GM10266 (cell line): ENCODE results near the gene GRIN2A.

Experiments
- DNase-seq: peaks from one replicate; pipeline ENCODE4 v3.0.0; 2012; ENCODE audit errors: extremely low spot score
- CTCF ChIP-seq: IDR thresholded peaks from 2 replicates; pipeline ENCODE4 v1.5.1; 2012; ENCODE audit warnings: mild to moderate bottlenecking, low read depth; ENCODE audit not compliant: control insufficient read depth, insufficient read depth; ENCODE audit errors: missing control alignments

The GRIN2A gene

DNA sequence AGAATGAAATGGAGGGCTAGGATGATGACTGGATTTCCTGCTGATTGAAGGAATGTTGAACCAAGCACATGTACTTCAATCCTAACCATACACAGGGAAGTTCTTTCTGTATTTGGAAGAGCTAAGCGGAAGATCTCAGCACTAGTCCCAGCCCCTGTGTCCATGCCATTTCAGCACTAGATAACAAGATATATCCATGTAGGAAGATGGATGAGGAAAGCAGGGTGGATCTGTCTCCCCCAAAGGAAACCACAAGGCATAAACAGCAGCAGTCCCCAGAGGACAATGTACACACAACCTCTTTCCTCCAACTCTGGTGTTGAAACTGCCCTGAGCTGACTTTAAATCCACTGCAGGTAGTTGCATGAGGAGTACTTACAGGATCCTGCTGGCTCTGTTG is 75.1 kb downstream of the GRIN2A start:
- no peak for DNase-seq
- TF ChIP-seq CTCF = no peak

DNA sequence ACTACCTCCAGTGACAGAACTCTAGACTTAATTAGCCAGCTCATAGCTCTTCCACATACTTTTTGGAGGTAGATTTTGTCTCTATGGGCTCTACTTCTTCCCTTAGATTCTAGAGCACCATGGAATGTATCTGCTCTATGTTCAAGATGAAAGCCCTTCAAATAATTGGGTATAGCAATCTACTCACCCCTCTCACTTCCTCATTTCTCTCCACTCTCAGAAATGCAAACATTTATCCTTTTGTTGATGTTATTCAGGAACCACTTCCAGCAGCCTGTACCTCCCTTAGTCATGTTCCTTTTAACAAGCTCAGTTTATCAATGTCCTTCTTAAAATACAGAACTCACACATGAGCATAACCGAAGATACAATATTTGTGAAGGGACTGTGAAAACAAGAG is 78.5 kb downstream of the GRIN2A start:
- TF ChIP-seq CTCF = no peak
- no peak for DNase-seq

DNA sequence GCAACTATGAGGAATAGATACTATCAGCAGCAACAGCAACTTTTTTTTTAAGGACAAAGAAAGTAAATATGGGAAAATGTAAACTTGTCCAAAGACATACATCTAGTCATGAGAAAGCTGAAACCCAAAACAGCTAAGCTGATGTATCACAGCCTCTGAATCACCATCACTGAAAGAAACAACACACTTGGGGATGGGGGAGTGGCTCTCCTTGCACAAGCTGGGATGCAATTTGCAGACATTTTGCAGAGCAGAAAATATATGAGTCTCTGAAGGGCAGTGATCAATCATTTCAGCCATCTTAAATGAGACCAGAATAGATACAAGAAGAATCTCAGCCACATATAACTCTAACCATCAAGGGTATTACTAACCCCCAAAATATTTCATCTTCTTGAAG is 79.1 kb downstream of the GRIN2A start:
- TF ChIP-seq CTCF = no peak

DNA sequence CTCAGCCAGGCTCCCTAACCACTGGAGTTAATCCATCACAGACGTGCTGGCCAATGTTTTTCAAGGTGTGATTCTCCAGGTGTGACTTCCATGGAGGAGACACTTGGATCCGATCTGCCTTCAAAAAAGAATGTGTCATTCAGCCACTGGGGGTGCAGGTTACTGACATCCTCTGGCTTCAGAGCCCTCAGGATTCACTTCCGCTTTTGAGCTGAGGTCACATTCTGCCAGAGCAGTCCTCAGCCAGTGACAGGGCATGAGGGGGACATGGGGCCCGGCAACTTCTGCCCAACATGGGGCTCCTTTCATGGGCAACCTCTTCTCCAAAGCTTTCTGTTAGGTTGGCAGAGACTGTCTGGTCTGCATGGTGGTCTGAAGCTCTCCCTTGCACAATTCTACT is 81.4 kb downstream of the GRIN2A start:
- no peak for DNase-seq
- no peak for TF ChIP-seq CTCF

More for the DNA sequence above, 79.1 kb downstream of the GRIN2A start:
- DNase-seq = no peak

- no peak for TF ChIP-seq CTCF
- DNase-seq = no peak
Observed at GRCh38 chr16:10098991-10099390, 83.2 kb downstream of the GRIN2A start.

DNA sequence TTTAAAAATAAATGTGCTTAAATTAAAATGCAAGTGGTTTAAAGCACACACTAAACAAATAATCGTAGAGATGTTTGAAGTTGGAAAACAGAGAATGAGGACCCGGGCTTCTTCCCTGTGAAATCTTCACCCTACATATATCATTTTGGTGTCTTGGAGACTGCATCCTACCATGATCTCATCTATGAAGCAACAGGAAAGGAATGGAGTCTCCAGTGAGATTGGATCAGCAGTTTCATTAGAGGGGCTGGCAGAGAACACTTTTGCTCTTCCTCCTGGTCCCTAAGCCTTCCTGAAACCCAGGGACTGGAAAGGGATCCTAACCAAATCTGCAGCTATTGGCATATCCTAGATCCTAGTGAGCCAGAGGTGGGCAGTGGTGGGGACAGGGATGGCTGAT is 85.0 kb downstream of the GRIN2A start:
- DNase-seq = no peak

GRCh38 chr16:10093576-10093975 is 88.7 kb downstream of the GRIN2A start:
- no peak for DNase-seq

More for the DNA sequence above, 85.0 kb downstream of the GRIN2A start:
- no peak for TF ChIP-seq CTCF

More at GRCh38 chr16:10093576-10093975, 88.7 kb downstream of the GRIN2A start:
- no peak for TF ChIP-seq CTCF
